Neural cell (in vitro differentiated cells): Measurements from ENCODE around the gene PRELP. TPM values are rescaled to one million over a fixed set of nuclear protein-coding genes. Genes with fewer than 3 reads are reported as not detected.

Source experiments
- H2AFZ ChIP-seq: fragments of 200-600, 300-800 bp; sonication (generic), shearing (Covaris generic); 2 replicates; pipeline ENCODE4 v1.6.0; 2014; ENCODE audit warnings: low read depth, mild to moderate bottlenecking, antibody characterized with exemption, low read length, moderate library complexity
- H3F3A ChIP-seq: fragments of 200-600 bp; shearing (Covaris generic); 2 replicates; pipeline ENCODE4 v1.6.1; 2016; ENCODE audit warnings: mild to moderate bottlenecking, moderate library complexity, mixed read lengths, antibody characterized with exemption, low read length; ENCODE audit not compliant: insufficient read depth, poor library complexity, severe bottlenecking
- H3K27ac ChIP-seq: fragments of 200-600, 300-800 bp; sonication (generic), shearing (Covaris generic); 2 replicates; pipeline ENCODE4 v1.5.1; 2014; ENCODE audit warnings: mild to moderate bottlenecking, low read length, moderate library complexity
- H3K27me3 ChIP-seq: fragments of 300-800, 200-600 bp; sonication (generic), shearing (Covaris generic); 2 replicates; pipeline ENCODE4 v1.6.0; 2014; ENCODE audit warnings: mild to moderate bottlenecking, low read depth, low read length, moderate library complexity; ENCODE audit not compliant: insufficient read depth
- H3K36me3 ChIP-seq: fragments of 300-800, 200-600 bp; sonication (generic), shearing (Covaris generic); 2 replicates; pipeline ENCODE4 v1.5.1; 2014; ENCODE audit warnings: mild to moderate bottlenecking, antibody characterized with exemption, low read length, moderate library complexity; ENCODE audit not compliant: insufficient read depth
- H3K4me2 ChIP-seq: fragments of 300-800, 200-600 bp; sonication (generic), shearing (Covaris generic); 2 replicates; pipeline ENCODE4 v1.6.0; 2014; ENCODE audit warnings: mild to moderate bottlenecking, low read length
- H3K4me3 ChIP-seq: fragments of 300-800, 200-600 bp; sonication (generic), shearing (Covaris generic); 2 replicates; pipeline ENCODE4 v1.5.1; 2014; ENCODE audit warnings: mild to moderate bottlenecking, low read length, moderate library complexity
- H3K79me2 ChIP-seq: fragments of 200-600 bp; shearing (Covaris generic); replicated peaks from 2 replicates; pipeline ENCODE4 v1.6.0; 2014; ENCODE audit warnings: mild to moderate bottlenecking, low read length, moderate library complexity; ENCODE audit not compliant: insufficient read depth
- H3K9ac ChIP-seq: fragments of 300-800, 200-600 bp; sonication (generic), shearing (Covaris generic); 2 replicates; pipeline ENCODE4 v1.6.1; 2016; ENCODE audit warnings: mild to moderate bottlenecking, low read length, mixed read lengths
- H3K9me2 ChIP-seq: fragments of 200-600 bp; shearing (Covaris generic); 2 replicates; pipeline ENCODE4 v1.6.1; 2016; ENCODE audit warnings: mild to moderate bottlenecking, low read length, mixed read lengths; ENCODE audit not compliant: insufficient read depth
- H3K9me3 ChIP-seq: fragments of 200-600, 300-800 bp; sonication (generic), shearing (Covaris generic); 2 replicates; pipeline ENCODE4 v1.6.1; 2016; ENCODE audit warnings: mild to moderate bottlenecking, mixed run types, low read length, moderate library complexity, mixed read lengths
- H4K20me1 ChIP-seq: fragments of 200-600 bp; shearing (Covaris generic); 2 replicates; pipeline ENCODE4 v1.6.1; 2016; ENCODE audit warnings: mild to moderate bottlenecking, mixed run types; ENCODE audit not compliant: insufficient read depth
- EP300 ChIP-seq: fragments of 450-650 bp; conservative IDR thresholded peaks from 2 replicates; pipeline ENCODE4 v1.6.1; 2014; ENCODE audit warnings: antibody characterized with exemption, mild to moderate bottlenecking, moderate library complexity; ENCODE audit not compliant: poor library complexity, severe bottlenecking
- EZH2 ChIP-seq: fragments of 200-600, 300-800 bp; shearing (Covaris generic), sonication (generic); IDR thresholded peaks from 2 replicates; pipeline ENCODE4 v1.6.1; 2014; ENCODE audit warnings: antibody characterized with exemption, low read length, borderline replicate concordance, mild to moderate bottlenecking; ENCODE audit not compliant: insufficient read depth, poor library complexity, severe bottlenecking
- MXI1 ChIP-seq: fragments of 450-650 bp; conservative IDR thresholded peaks from 2 replicates; pipeline ENCODE4 v1.6.1; 2014; ENCODE audit warnings: antibody characterized with exemption, mild to moderate bottlenecking; ENCODE audit not compliant: poor library complexity, severe bottlenecking
- POLR2AphosphoS5 ChIP-seq: IDR thresholded peaks from 2 replicates; pipeline ENCODE4 v1.6.1; 2012
- RAD21 ChIP-seq: fragments of 450-650 bp; conservative IDR thresholded peaks from 2 replicates; pipeline ENCODE4 v1.6.1; 2014; ENCODE audit warnings: antibody characterized with exemption, mild to moderate bottlenecking, moderate library complexity
- SMC3 ChIP-seq: fragments of 450-650 bp; conservative IDR thresholded peaks from 2 replicates; pipeline ENCODE4 v1.6.1; 2014; ENCODE audit warnings: antibody characterized with exemption, mild to moderate bottlenecking, moderate library complexity; ENCODE audit not compliant: poor library complexity
- TAF1 ChIP-seq: IDR thresholded peaks from 2 replicates; pipeline ENCODE4 v1.6.1; 2012; ENCODE audit warnings: low read depth
- polyA plus RNA-seq: library from polyadenylated mRNA; depleted of rRNA; stranded (reverse); fragments of >200 nt; gene quantifications from 2 replicates; pipeline ENCODE4 v1.2.3, GENCODE V29; 2014
- TF ChIP-seq, protein P1 (sequence below): fragments of 450-650 bp; IDR thresholded peaks from 2 replicates; pipeline ENCODE4 v1.5.1; 2014; ENCODE audit warnings: antibody characterized with exemption, mild to moderate bottlenecking, moderate library complexity; ENCODE audit not compliant: poor library complexity, severe bottlenecking
- TF ChIP-seq, protein P2 (sequence below): IDR thresholded peaks from 2 replicates; pipeline ENCODE4 v1.6.1; 2012; ENCODE audit warnings: borderline replicate concordance

PRELP gene
- polyA plus RNA-seq, 1 donor from 2014 or later = not detected

- H3F3A ChIP-seq = no peaks in the 10 kb centered on the region
- TF ChIP-seq SMC3 = no peak
- no peak for TF ChIP-seq MXI1
- no peak for TF ChIP-seq RAD21
- TF ChIP-seq, protein P1, sequence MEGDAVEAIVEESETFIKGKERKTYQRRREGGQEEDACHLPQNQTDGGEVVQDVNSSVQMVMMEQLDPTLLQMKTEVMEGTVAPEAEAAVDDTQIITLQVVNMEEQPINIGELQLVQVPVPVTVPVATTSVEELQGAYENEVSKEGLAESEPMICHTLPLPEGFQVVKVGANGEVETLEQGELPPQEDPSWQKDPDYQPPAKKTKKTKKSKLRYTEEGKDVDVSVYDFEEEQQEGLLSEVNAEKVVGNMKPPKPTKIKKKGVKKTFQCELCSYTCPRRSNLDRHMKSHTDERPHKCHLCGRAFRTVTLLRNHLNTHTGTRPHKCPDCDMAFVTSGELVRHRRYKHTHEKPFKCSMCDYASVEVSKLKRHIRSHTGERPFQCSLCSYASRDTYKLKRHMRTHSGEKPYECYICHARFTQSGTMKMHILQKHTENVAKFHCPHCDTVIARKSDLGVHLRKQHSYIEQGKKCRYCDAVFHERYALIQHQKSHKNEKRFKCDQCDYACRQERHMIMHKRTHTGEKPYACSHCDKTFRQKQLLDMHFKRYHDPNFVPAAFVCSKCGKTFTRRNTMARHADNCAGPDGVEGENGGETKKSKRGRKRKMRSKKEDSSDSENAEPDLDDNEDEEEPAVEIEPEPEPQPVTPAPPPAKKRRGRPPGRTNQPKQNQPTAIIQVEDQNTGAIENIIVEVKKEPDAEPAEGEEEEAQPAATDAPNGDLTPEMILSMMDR = no peak
- TF ChIP-seq, protein P2, sequence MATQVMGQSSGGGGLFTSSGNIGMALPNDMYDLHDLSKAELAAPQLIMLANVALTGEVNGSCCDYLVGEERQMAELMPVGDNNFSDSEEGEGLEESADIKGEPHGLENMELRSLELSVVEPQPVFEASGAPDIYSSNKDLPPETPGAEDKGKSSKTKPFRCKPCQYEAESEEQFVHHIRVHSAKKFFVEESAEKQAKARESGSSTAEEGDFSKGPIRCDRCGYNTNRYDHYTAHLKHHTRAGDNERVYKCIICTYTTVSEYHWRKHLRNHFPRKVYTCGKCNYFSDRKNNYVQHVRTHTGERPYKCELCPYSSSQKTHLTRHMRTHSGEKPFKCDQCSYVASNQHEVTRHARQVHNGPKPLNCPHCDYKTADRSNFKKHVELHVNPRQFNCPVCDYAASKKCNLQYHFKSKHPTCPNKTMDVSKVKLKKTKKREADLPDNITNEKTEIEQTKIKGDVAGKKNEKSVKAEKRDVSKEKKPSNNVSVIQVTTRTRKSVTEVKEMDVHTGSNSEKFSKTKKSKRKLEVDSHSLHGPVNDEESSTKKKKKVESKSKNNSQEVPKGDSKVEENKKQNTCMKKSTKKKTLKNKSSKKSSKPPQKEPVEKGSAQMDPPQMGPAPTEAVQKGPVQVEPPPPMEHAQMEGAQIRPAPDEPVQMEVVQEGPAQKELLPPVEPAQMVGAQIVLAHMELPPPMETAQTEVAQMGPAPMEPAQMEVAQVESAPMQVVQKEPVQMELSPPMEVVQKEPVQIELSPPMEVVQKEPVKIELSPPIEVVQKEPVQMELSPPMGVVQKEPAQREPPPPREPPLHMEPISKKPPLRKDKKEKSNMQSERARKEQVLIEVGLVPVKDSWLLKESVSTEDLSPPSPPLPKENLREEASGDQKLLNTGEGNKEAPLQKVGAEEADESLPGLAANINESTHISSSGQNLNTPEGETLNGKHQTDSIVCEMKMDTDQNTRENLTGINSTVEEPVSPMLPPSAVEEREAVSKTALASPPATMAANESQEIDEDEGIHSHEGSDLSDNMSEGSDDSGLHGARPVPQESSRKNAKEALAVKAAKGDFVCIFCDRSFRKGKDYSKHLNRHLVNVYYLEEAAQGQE = no peak
- no peak for TF ChIP-seq POLR2AphosphoS5
- TF ChIP-seq TAF1 = no peak
- TF ChIP-seq EP300 = no peak
- no peak for TF ChIP-seq EZH2
- H3K27me3 ChIP-seq = no peaks in the 10 kb centered on the region
- no peaks in the 10 kb centered on the region for H4K20me1 ChIP-seq
- no peak overlapping the region for H2AFZ ChIP-seq
- no peaks in the 10 kb centered on the region for H3K79me2 ChIP-seq
- H3K36me3 ChIP-seq = no peaks in the 10 kb centered on the region
- no peak overlapping the region for H3K27ac ChIP-seq
- H3K4me3 ChIP-seq = no peak overlapping the region
- no peak overlapping the region for H3K9ac ChIP-seq
- H3K4me2 ChIP-seq = no peak overlapping the region
- no peaks in the 10 kb centered on the region for H3K9me2 ChIP-seq
- H3K9me3 ChIP-seq = no peaks in the 10 kb centered on the region
Measured at GRCh38 chr1:203534012-203534411, 58.4 kb downstream of the PRELP start.

GRCh38 chr1:203534526-203534925 lies 58.9 kb downstream of the PRELP start:
- Histone ChIP-seq H3K9ac (no peak overlapping the region), H3K4me3 (no peak overlapping the region), H2AFZ (no peak overlapping the region), H3K27ac (no peak overlapping the region), H3K36me3 (no peaks in the 10 kb centered on the region), H3K79me2 (no peaks in the 10 kb centered on the region), H4K20me1 (no peaks in the 10 kb centered on the region), H3K27me3 (no peaks in the 10 kb centered on the region), H3K9me3 (no peaks in the 10 kb centered on the region), H3K4me2 (no peak overlapping the region), H3F3A (no peaks in the 10 kb centered on the region), H3K9me2 (no peaks in the 10 kb centered on the region)
- TF ChIP-seq RAD21 = no peak
- TF ChIP-seq EP300 = no peak
- TF ChIP-seq EZH2 = no peak
- TF ChIP-seq MXI1 = no peak
- TF ChIP-seq, protein P2 = no peak
- no peak for TF ChIP-seq TAF1
- no peak for TF ChIP-seq SMC3
- TF ChIP-seq POLR2AphosphoS5 = no peak
- TF ChIP-seq, protein P1 = no peak
